SK-N-SH (cell line): ENCODE data around the gene STON1. TPM values are rescaled to one million over a fixed set of nuclear protein-coding genes. Genes with fewer than 3 reads are reported as not detected.

ENCODE experiments used
- CTCF ChIA-PET: fragments of 300-600, 350-600 bp; formaldehyde crosslinking; extraction: SDS; loops from one replicate; lab custom pipeline; 2021; lab: Yijun Ruan, JAX
- POLR2A ChIA-PET: fragments of 350-600 bp; sonication (Branson Sonifier 250); formaldehyde crosslinking; extraction: SDS; loops from one replicate; lab custom pipeline; 2020; ENCODE audit warnings: antibody characterized with exemption, inconsistent platforms; lab: Yijun Ruan, JAX
- DNase-seq: peaks from one replicate; pipeline ENCODE4 v3.0.0; 2012
- H2AFZ ChIP-seq: fragments of 200-600 bp; sonication (generic); 2 replicates; pipeline ENCODE4 v1.8.1; 2016; ENCODE audit warnings: antibody characterized with exemption, mild to moderate bottlenecking, low read depth
- H3F3A ChIP-seq: fragments of 200-600 bp; sonication (generic); replicated peaks from 2 replicates; pipeline ENCODE3; 2016; ENCODE audit warnings: antibody characterized with exemption, mild to moderate bottlenecking; ENCODE audit not compliant: insufficient read depth
- H3K27ac ChIP-seq, 2 experiments: fragments of 200-500 bp in 1 of 2; fragments of 200-600 bp in 1 of 2; sonication (Bioruptor generic) in 1 of 2; sonication (generic), shearing (Covaris generic) in 1 of 2; 2 replicates each; pipeline versions ENCODE4 v1.5.1 to v1.6.1; 2014 to 2016; ENCODE audit warnings: low read depth in 2 of 2, inconsistent platforms in 1 of 2, low read length in 1 of 2, mild to moderate bottlenecking in 1 of 2, mixed read lengths in 1 of 2
- H3K27me3 ChIP-seq: fragments of 200-600 bp; sonication (generic), shearing (Covaris generic); 2 replicates; pipeline ENCODE4 v1.6.1; 2016; ENCODE audit warnings: mixed run types; ENCODE audit not compliant: insufficient read depth
- H3K36me3 ChIP-seq, 2 experiments: fragments of 200-500 bp in 1 of 2; fragments of 200-600 bp in 1 of 2; sonication (Bioruptor generic) in 1 of 2; sonication (generic) in 1 of 2; replicated peaks in 1 of 2; 2 replicates each; pipeline versions ENCODE3 to v1.5.1; 2014 to 2016; ENCODE audit warnings: low read length in 1 of 2, mild to moderate bottlenecking in 1 of 2; ENCODE audit not compliant: insufficient read depth in 2 of 2, control insufficient read depth in 1 of 2
- H3K4me1 ChIP-seq, 2 experiments: fragments of 200-500 bp in 1 of 2; fragments of 200-600 bp in 1 of 2; sonication (Bioruptor generic) in 1 of 2; sonication (generic), shearing (Covaris generic) in 1 of 2; 2 replicates each; pipeline versions ENCODE4 v1.5.1 to v1.6.1; 2014 to 2016; ENCODE audit warnings: low read depth in 1 of 2, low read length in 1 of 2, mixed run types in 1 of 2; ENCODE audit not compliant: insufficient read depth in 2 of 2, control insufficient read depth in 1 of 2
- H3K4me2 ChIP-seq: fragments of 200-600 bp; sonication (generic), shearing (Covaris generic); 2 replicates; pipeline ENCODE4 v1.6.1; 2017; ENCODE audit warnings: mixed run types
- H3K4me3 ChIP-seq, 2 experiments: fragments of 200-500 bp in 1 of 2; fragments of 200-600 bp in 1 of 2; sonication (Bioruptor generic) in 1 of 2; sonication (generic), shearing (Covaris generic) in 1 of 2; 2 replicates each; pipeline versions ENCODE4 v1.5.1 to v1.8.1; 2014 to 2016; ENCODE audit warnings: low read depth in 2 of 2, inconsistent platforms in 1 of 2, low read length in 1 of 2, mild to moderate bottlenecking in 1 of 2, mixed read lengths in 1 of 2, moderate library complexity in 1 of 2
- H3K79me2 ChIP-seq: fragments of 200-600 bp; sonication (generic); 2 replicates; pipeline ENCODE4 v1.8.1; 2017; ENCODE audit warnings: mild to moderate bottlenecking; ENCODE audit not compliant: insufficient read depth
- H3K9ac ChIP-seq: fragments of 200-600 bp; sonication (generic); 2 replicates; pipeline ENCODE4 v1.6.1; 2017; ENCODE audit warnings: mixed run types
- H3K9me2 ChIP-seq: fragments of 200-600 bp; sonication (generic); 2 replicates; pipeline ENCODE4 v1.6.1; 2017; ENCODE audit warnings: mixed run types
- H3K9me3 ChIP-seq: fragments of 200-600 bp; sonication (generic); 2 replicates; pipeline ENCODE4 v1.6.1; 2017; ENCODE audit warnings: mixed run types, mild to moderate bottlenecking, moderate library complexity
- H4K20me1 ChIP-seq: fragments of 200-600 bp; sonication (generic); 2 replicates; pipeline ENCODE4 v1.6.1; 2017; ENCODE audit warnings: mild to moderate bottlenecking, mixed run types; ENCODE audit not compliant: insufficient read depth
- ELF1 ChIP-seq: IDR thresholded peaks from 2 replicates; pipeline ENCODE4 v1.4.0; 2012
- EP300 ChIP-seq, 2 experiments: IDR thresholded peaks; 2 replicates each; pipeline versions ENCODE4 v1.4.0 to v1.6.1; 2012; ENCODE audit warnings: borderline replicate concordance in 1 of 2, low read depth in 1 of 2, low read length in 1 of 2
- EZH2phosphoT487 ChIP-seq: fragments of 200-600 bp; sonication (generic); IDR thresholded peaks from 2 replicates; pipeline ENCODE4 v1.6.1; 2017; ENCODE audit warnings: low read depth, mixed run types, mild to moderate bottlenecking, antibody characterized with exemption, moderate library complexity, borderline replicate concordance
- FOSL2 ChIP-seq: IDR thresholded peaks from 2 replicates; pipeline ENCODE4 v1.4.0; 2012; ENCODE audit warnings: low read depth, mild to moderate bottlenecking, moderate library complexity, borderline replicate concordance
- FOXJ3 ChIP-seq: sonication (generic); formaldehyde crosslinking; IDR thresholded peaks from 2 replicates; pipeline ENCODE4 v1.5.1; 2020; ENCODE audit warnings: mild to moderate bottlenecking, missing genetic modification reagents
- GABPA ChIP-seq: IDR thresholded peaks from 2 replicates; pipeline ENCODE4 v1.4.0; 2012; ENCODE audit warnings: low read depth, mild to moderate bottlenecking
- JUND ChIP-seq: IDR thresholded peaks from 2 replicates; pipeline ENCODE4 v1.4.0; 2012
- MEF2A ChIP-seq: IDR thresholded peaks from 2 replicates; pipeline ENCODE4 v1.4.0; 2012; ENCODE audit warnings: low read depth, borderline replicate concordance
- MXI1 ChIP-seq: IDR thresholded peaks from 2 replicates; pipeline ENCODE4 v1.6.1; 2012; ENCODE audit warnings: mild to moderate bottlenecking, low read depth, low read length, improper control_type of control experiment
- NFIC ChIP-seq: IDR thresholded peaks from 2 replicates; pipeline ENCODE4 v1.4.0; 2012; ENCODE audit warnings: borderline replicate concordance
- PBX3 ChIP-seq: IDR thresholded peaks from 2 replicates; pipeline ENCODE4; 2012
- RAD21 ChIP-seq: IDR thresholded peaks from 2 replicates; pipeline ENCODE4 v1.6.1; 2012; ENCODE audit warnings: mild to moderate bottlenecking, low read length
- RCOR1 ChIP-seq: fragments of 150-350 bp; IDR thresholded peaks from 2 replicates; pipeline ENCODE4 v1.6.1; 2017; ENCODE audit warnings: antibody characterized with exemption, low read length
- REST ChIP-seq: IDR thresholded peaks from 2 replicates; pipeline ENCODE4 v1.6.1; 2012; ENCODE audit warnings: mild to moderate bottlenecking, low read depth, low read length, moderate library complexity
- RFX5 ChIP-seq: IDR thresholded peaks from 2 replicates; pipeline ENCODE4 v1.6.1; 2012; ENCODE audit warnings: mild to moderate bottlenecking, improper control_type of control experiment, low read length
- RXRA ChIP-seq: IDR thresholded peaks from 2 replicates; pipeline ENCODE4 v1.4.0; 2012; ENCODE audit warnings: low read depth, mild to moderate bottlenecking, borderline replicate concordance
- TAF1 ChIP-seq: IDR thresholded peaks from 2 replicates; pipeline ENCODE4 v1.6.1; 2012; ENCODE audit warnings: low read depth, mild to moderate bottlenecking, low read length, moderate library complexity, borderline replicate concordance
- TEAD4 ChIP-seq: IDR thresholded peaks from 2 replicates; pipeline ENCODE4 v1.4.0; 2012; ENCODE audit warnings: mild to moderate bottlenecking, borderline replicate concordance; ENCODE audit not compliant: insufficient read depth
- USF2 ChIP-seq: fragments of 150-350 bp; IDR thresholded peaks from 2 replicates; pipeline ENCODE4 v1.6.1; 2017; ENCODE audit warnings: antibody characterized with exemption, low read length, low read depth, borderline replicate concordance
- WGBS: methylation state at CpG from one replicate; pipeline ENCODE4 v1.1.6; 2017; ENCODE audit warnings: low lambda C conversion rate; 5-methylcytosine and 5-hydroxymethylcytosine counted together
- polyA plus RNA-seq, 3 experiments: library from polyadenylated mRNA; depleted of rRNA; stranded (reverse); fragments of >200 nt; gene quantifications; 2 replicates each; pipeline ENCODE4 v1.2.3, GENCODE V29; 2012
- TF ChIP-seq, protein P1 (sequence below): fragments of 150-350 bp; IDR thresholded peaks from 2 replicates; pipeline ENCODE4 v1.6.1; 2016; ENCODE audit warnings: mild to moderate bottlenecking, low read depth, low read length

The STON1 gene
- polyA plus RNA-seq, 1 of the 3 experiments (the other 2 are of a cell fraction), result 4.2 TPM

DNA sequence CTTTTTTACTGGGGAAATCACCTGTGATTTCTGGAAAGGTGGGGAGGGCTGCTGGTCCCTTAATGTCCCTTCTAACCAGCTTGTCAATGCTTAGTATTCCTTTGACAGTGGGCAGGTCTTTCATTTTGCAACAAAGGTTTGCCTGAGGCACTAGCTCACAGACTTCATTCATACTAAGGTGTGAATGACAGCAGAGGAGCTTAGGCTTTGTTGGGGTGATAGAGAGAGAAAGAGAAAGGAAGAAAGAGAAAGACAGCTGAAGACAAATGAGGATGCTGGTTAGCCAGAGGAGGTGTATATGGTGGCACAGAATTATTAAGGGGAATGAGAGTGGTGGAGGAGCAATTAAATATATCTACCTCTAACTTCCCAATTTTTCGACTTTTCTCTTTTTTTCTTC is 58.8 kb downstream of the STON1 start:
- POLR2A ChIA-PET, result no interaction called here
- Histone ChIP-seq H3K36me3 (no peaks in the 10 kb centered on the region), H3K27ac (no peak overlapping the region)
- TF ChIP-seq, protein P1, sequence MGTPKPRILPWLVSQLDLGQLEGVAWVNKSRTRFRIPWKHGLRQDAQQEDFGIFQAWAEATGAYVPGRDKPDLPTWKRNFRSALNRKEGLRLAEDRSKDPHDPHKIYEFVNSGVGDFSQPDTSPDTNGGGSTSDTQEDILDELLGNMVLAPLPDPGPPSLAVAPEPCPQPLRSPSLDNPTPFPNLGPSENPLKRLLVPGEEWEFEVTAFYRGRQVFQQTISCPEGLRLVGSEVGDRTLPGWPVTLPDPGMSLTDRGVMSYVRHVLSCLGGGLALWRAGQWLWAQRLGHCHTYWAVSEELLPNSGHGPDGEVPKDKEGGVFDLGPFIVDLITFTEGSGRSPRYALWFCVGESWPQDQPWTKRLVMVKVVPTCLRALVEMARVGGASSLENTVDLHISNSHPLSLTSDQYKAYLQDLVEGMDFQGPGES, result no peak
- TF ChIP-seq FOXJ3 (CRISPR knock-in tag) (no peak), RAD21 (no peak), GABPA (no peak), MEF2A (no peak), NFIC (no peak), FOSL2 (no peak), EZH2phosphoT487 (no peak), PBX3 (no peak), RFX5 (no peak), USF2 (no peak), EP300 (IDR thresholded peaks at IDR 0.05; ENCODE audit: borderline replicate concordance in 1 of 2, low read depth in 1 of 2, low read length in 1 of 2) (no peak), JUND (no peak), RXRA (no peak), ELF1 (no peak)
- TF ChIP-seq, all 33 proteins: peak for 0
- no peaks in the 10 kb centered on the region for H3F3A ChIP-seq
- WGBS, result 85% methylated on average over 1 of the region's 1 CpG
- H3K9ac ChIP-seq, result no peak overlapping the region
- H3K4me3 ChIP-seq, result no peak overlapping the region
- no peaks in the 10 kb centered on the region for H3K9me3 ChIP-seq
- H4K20me1 ChIP-seq, result no peaks in the 10 kb centered on the region
- no peaks in the 10 kb centered on the region for H3K79me2 ChIP-seq
- no peak overlapping the region for H3K4me2 ChIP-seq
- H2AFZ ChIP-seq, result no peak overlapping the region
- H3K27me3 ChIP-seq, result no peaks in the 10 kb centered on the region
- no peaks in the 10 kb centered on the region for H3K4me1 ChIP-seq
- CTCF ChIA-PET, result interaction anchor here (0.6 to 2.9 kb wide), 22 partner anchors 10 to 854 kb away, joined by 3 to 16 read pairs (median 3); no protein-coding TSS in a partner anchor
- no peaks in the 10 kb centered on the region for H3K9me2 ChIP-seq
- DNase-seq, result no peak

DNA sequence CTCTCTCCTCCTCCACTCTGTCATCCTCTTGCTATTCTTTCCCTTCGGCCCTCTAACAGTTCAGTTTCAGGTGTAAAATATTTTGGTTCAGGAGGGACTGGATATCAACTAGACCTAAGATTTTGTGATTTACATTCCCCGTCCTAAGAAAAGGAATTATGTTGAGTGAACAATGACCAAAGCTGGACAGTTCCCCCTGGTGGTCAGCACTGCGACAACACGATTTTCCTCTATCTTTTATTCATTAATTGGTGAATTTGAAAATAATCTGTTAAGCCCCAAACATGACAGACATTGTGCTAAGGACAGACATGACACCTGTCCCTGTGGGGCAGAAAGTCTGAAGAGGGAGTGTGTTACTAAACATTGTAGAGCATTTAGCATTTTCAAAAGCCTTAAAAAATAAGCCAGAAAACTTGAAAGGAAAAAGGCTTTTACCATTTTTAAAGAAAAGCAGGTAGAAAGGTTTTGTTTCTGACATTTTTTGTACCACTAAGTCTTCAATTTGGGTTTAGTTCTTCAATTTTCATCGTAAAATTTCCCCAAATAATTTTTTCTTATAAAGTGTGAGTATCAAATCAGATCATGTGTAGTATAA is 59.3 kb downstream of the STON1 start:
- Histone ChIP-seq H4K20me1 (no peaks in the 10 kb centered on the region), H3K4me1 (no peaks in the 10 kb centered on the region), H2AFZ (no peak overlapping the region), H3K4me3 (no peak overlapping the region), H3K36me3 (no peaks in the 10 kb centered on the region), H3K9me3 (no peaks in the 10 kb centered on the region), H3K9me2 (no peaks in the 10 kb centered on the region), H3K79me2 (no peaks in the 10 kb centered on the region), H3K4me2 (no peak overlapping the region), H3K27ac (no peak overlapping the region), H3K9ac (no peak overlapping the region), H3K27me3 (no peaks in the 10 kb centered on the region), H3F3A (no peaks in the 10 kb centered on the region)
- ChIA-PET POLR2A (no interaction called here), CTCF (interaction anchor here (0.6 to 2.9 kb wide), 17 partner anchors 9 to 853 kb away, joined by 3 to 16 read pairs (median 4); no protein-coding TSS in a partner anchor)
- 10% methylated on average over 5 of the region's 5 CpGs for WGBS
- DNase-seq, result peak; percentile 58
- TF ChIP-seq ELF1 (no peak), TAF1 (no peak), RFX5 (peak; percentile 49; the same call in 1 of the 2 replicates), REST (peak; percentile 45; the same call in 1 of the 2 replicates), MEF2A (no peak), RCOR1 (no peak), MXI1 (no peak), TEAD4 (no peak)
- TF ChIP-seq, protein P1, result no peak
